ENCODE measurements around the gene ELF5. TPM values are rescaled to one million over a fixed set of nuclear protein-coding genes. Genes with fewer than 3 reads are reported as not detected.
A peak's percentile ranks its signal among the peaks of the same experiment; 100 is the strongest.

The ELF5 gene
- total and polyA plus RNA-seq, 2 donors (not counting 1 experiment from before 2014, with no cell fraction given), result not detected

GRCh38 chr11:34495724-34496377 is 17.7 kb downstream of the ELF5 start:
- H2AFZ ChIP-seq (ENCODE audit: low read length), result no peak overlapping the region
- H3K9ac ChIP-seq (ENCODE audit: insufficient read depth, low read length), result no peak overlapping the region
- H4K20me1 ChIP-seq (ENCODE audit: control insufficient read depth, extremely low read depth, insufficient read depth, low read length), result no peaks in the 10 kb centered on the region
- H3K4me2 ChIP-seq (ENCODE audit: extremely low read depth, insufficient read depth, low read length), result no peak overlapping the region
- TF ChIP-seq EZH2 (IDR thresholded peaks at IDR 0.05; ENCODE audit: low read length, missing control alignments) (no peak), CTCF (conservative IDR thresholded peaks at IDR 0.05 in 1 of 2, IDR thresholded peaks at IDR 0.05 in 1 of 2; ENCODE audit: low read depth in 1 of 2, low read length in 2 of 2) (no peak)
- peak in 1 of 2 donors; percentile 59 for DNase-seq (ENCODE audit: low read depth in 2 of 2)
- no peak overlapping the region for H3K27ac ChIP-seq (ENCODE audit: insufficient read depth, low read length)
- no peak overlapping the region for H3K4me3 ChIP-seq (replicated peaks in 1 of 4; ENCODE audit: control extremely low read depth in 1 of 4, insufficient read depth in 1 of 4, low read depth in 3 of 4, low read length in 4 of 4)
- no peaks in the 10 kb centered on the region for H3K36me3 ChIP-seq (ENCODE audit: control insufficient read depth, insufficient read depth, low read length)
- H3K79me2 ChIP-seq (ENCODE audit: control insufficient read depth, insufficient read depth, low read length), result no peaks in the 10 kb centered on the region
- no peaks in the 10 kb centered on the region for H3K4me1 ChIP-seq (ENCODE audit: control insufficient read depth, extremely low read depth, insufficient read depth, low read length)
- peaks cover 2% of the 10 kb centered on the region for H3K27me3 ChIP-seq (ENCODE audit: control insufficient read depth, insufficient read depth, low read length)
- H3K9me3 ChIP-seq (ENCODE audit: control insufficient read depth, insufficient read depth, low read depth, low read length), result no peaks in the 10 kb centered on the region

- H3K27me3 ChIP-seq (ENCODE audit: control insufficient read depth, insufficient read depth, low read length), result peaks cover 2% of the 10 kb centered on the region
- DNase-seq (ENCODE audit: low read depth in 2 of 2), result no peak
- H3K4me1 ChIP-seq (ENCODE audit: control insufficient read depth, extremely low read depth, insufficient read depth, low read length), result no peaks in the 10 kb centered on the region
- no peak overlapping the region for H3K4me2 ChIP-seq (ENCODE audit: extremely low read depth, insufficient read depth, low read length)
- no peak overlapping the region for H3K9ac ChIP-seq (ENCODE audit: insufficient read depth, low read length)
- H3K4me3 ChIP-seq (replicated peaks in 1 of 4; ENCODE audit: control extremely low read depth in 1 of 4, insufficient read depth in 1 of 4, low read depth in 3 of 4, low read length in 4 of 4), result no peak overlapping the region
- H2AFZ ChIP-seq (ENCODE audit: low read length), result no peak overlapping the region
- H3K79me2 ChIP-seq (ENCODE audit: control insufficient read depth, insufficient read depth, low read length), result no peaks in the 10 kb centered on the region
- H3K27ac ChIP-seq (ENCODE audit: insufficient read depth, low read length), result no peak overlapping the region
- no peak for TF ChIP-seq CTCF (conservative IDR thresholded peaks at IDR 0.05 in 1 of 2, IDR thresholded peaks at IDR 0.05 in 1 of 2; ENCODE audit: low read depth in 1 of 2, low read length in 2 of 2)
- no peak for TF ChIP-seq EZH2 (IDR thresholded peaks at IDR 0.05; ENCODE audit: low read length, missing control alignments)
- H4K20me1 ChIP-seq (ENCODE audit: control insufficient read depth, extremely low read depth, insufficient read depth, low read length), result no peaks in the 10 kb centered on the region
- H3K36me3 ChIP-seq (ENCODE audit: control insufficient read depth, insufficient read depth, low read length), result no peaks in the 10 kb centered on the region
- H3K9me3 ChIP-seq (ENCODE audit: control insufficient read depth, insufficient read depth, low read depth, low read length), result no peaks in the 10 kb centered on the region
Measured at GRCh38 chr11:34495239-34495723, 18.3 kb downstream of the ELF5 start.

GRCh38 chr11:34493926-34494595 is 19.5 kb downstream of the ELF5 start:
- H3K4me3 ChIP-seq (replicated peaks in 1 of 4; ENCODE audit: control extremely low read depth in 1 of 4, insufficient read depth in 1 of 4, low read depth in 3 of 4, low read length in 4 of 4), result no peak overlapping the region
- H3K4me2 ChIP-seq (ENCODE audit: extremely low read depth, insufficient read depth, low read length), result no peak overlapping the region
- H3K9me3 ChIP-seq (ENCODE audit: control insufficient read depth, insufficient read depth, low read depth, low read length), result no peaks in the 10 kb centered on the region
- TF ChIP-seq CTCF (conservative IDR thresholded peaks at IDR 0.05 in 1 of 2, IDR thresholded peaks at IDR 0.05 in 1 of 2; ENCODE audit: low read depth in 1 of 2, low read length in 2 of 2) (no peak), EZH2 (IDR thresholded peaks at IDR 0.05; ENCODE audit: low read length, missing control alignments) (no peak)
- H3K36me3 ChIP-seq (ENCODE audit: control insufficient read depth, insufficient read depth, low read length), result no peaks in the 10 kb centered on the region
- H3K9ac ChIP-seq (ENCODE audit: insufficient read depth, low read length), result no peak overlapping the region
- H3K27me3 ChIP-seq (ENCODE audit: control insufficient read depth, insufficient read depth, low read length), result peaks cover 3% of the 10 kb centered on the region
- no peaks in the 10 kb centered on the region for H3K79me2 ChIP-seq (ENCODE audit: control insufficient read depth, insufficient read depth, low read length)
- no peaks in the 10 kb centered on the region for H4K20me1 ChIP-seq (ENCODE audit: control insufficient read depth, extremely low read depth, insufficient read depth, low read length)
- no peaks in the 10 kb centered on the region for H3K4me1 ChIP-seq (ENCODE audit: control insufficient read depth, extremely low read depth, insufficient read depth, low read length)
- no peak overlapping the region for H2AFZ ChIP-seq (ENCODE audit: low read length)
- no peak overlapping the region for H3K27ac ChIP-seq (ENCODE audit: insufficient read depth, low read length)
- DNase-seq (ENCODE audit: low read depth in 2 of 2), result no peak
